Lung (tissue), 12 donors: Measurements from ENCODE around the gene ACTL9. TPM values are rescaled to one million over a fixed set of nuclear protein-coding genes. Genes with fewer than 3 reads are reported as not detected.
"Not testable (repeated sequence)": the region's sequence is repeated elsewhere in the genome, so short reads cannot be mapped to it uniquely, and the experiment has no call there.

ENCODE experiments used
- ATAC-seq: fragments of 200-7000 bp; cut with Tn5 transposase; one replicate; pipeline ENCODE4 v1.9.1; 2020; ENCODE audit warnings: moderate number of reproducible peaks; ENCODE audit not compliant: insufficient read depth, low FRiP score
- DNase-seq, 3 donors: peaks; one replicate each; pipeline ENCODE4 v3.0.0-alpha.2; 2013 to 2017
- H3K27ac ChIP-seq, 2 donors: one replicate each; pipeline ENCODE4 v1.5.1; 2013; ENCODE audit warnings: mild to moderate bottlenecking in 2 of 2, moderate library complexity in 2 of 2, control low read depth in 1 of 2, inconsistent platforms in 1 of 2, low read depth in 1 of 2, low read length in 1 of 2
- H3K27me3 ChIP-seq, 3 donors: one replicate each; pipeline ENCODE4 v1.5.1; 2013; ENCODE audit warnings: low read length in 2 of 3; ENCODE audit not compliant: control insufficient read depth in 3 of 3, insufficient read depth in 3 of 3
- H3K36me3 ChIP-seq, 4 donors: one replicate each; pipeline ENCODE4 v1.5.1; 2013; ENCODE audit warnings: low read length in 4 of 4, mild to moderate bottlenecking in 1 of 4, moderate library complexity in 1 of 4; ENCODE audit not compliant: control insufficient read depth in 4 of 4, insufficient read depth in 4 of 4
- H3K4me1 ChIP-seq, 5 donors: one replicate each; pipeline ENCODE4 v1.5.1; 2013; ENCODE audit warnings: low read length in 5 of 5, mild to moderate bottlenecking in 2 of 5, moderate library complexity in 1 of 5; ENCODE audit not compliant: control insufficient read depth in 5 of 5, insufficient read depth in 5 of 5
- H3K4me3 ChIP-seq: one replicate; pipeline ENCODE4 v1.5.1; 2013; ENCODE audit warnings: mild to moderate bottlenecking, control low read depth, moderate library complexity
- H3K9ac ChIP-seq, 2 donors: one replicate each; pipeline ENCODE4 v1.5.1; 2013; ENCODE audit warnings: low read length in 2 of 2, control low read depth in 1 of 2; ENCODE audit not compliant: insufficient read depth in 1 of 2
- H3K9me3 ChIP-seq, 4 donors: one replicate each; pipeline ENCODE4 v1.5.1; 2013; ENCODE audit warnings: low read length in 3 of 4, mild to moderate bottlenecking in 1 of 4, moderate library complexity in 1 of 4; ENCODE audit not compliant: control insufficient read depth in 4 of 4, insufficient read depth in 3 of 4
- WGBS, 2 donors: extraction: QIAGEN DNeasy Blood & Tissue Kit; methylation state at CpG; one replicate each; pipeline ENCODE4 v1.1.7; 2013; 5-methylcytosine and 5-hydroxymethylcytosine counted together
- polyA plus RNA-seq, 2 donors: library from polyadenylated mRNA; stranded (reverse); fragments of 200-250 nt; gene quantifications; one replicate each; pipeline ENCODE4 v1.2.1, GENCODE V29; 2013
- total RNA-seq, 2 donors: library from RNA; depleted of rRNA in 1 of 2; stranded (reverse); fragments of >200 nt in 1 of 2; gene quantifications; one replicate each; pipeline ENCODE4 v1.2.1, GENCODE V29; 2014 to 2021
- TF ChIP-seq, protein P1 (sequence below): IDR thresholded peaks from 2 replicates; pipeline ENCODE4 v1.5.1; 2012; ENCODE audit warnings: mild to moderate bottlenecking; ENCODE audit errors: control extremely low read depth, extremely low read depth
- donor health status: control.
- donor health status: control.
- donor health status: Bipolar disorder and iron deficiency.
- donor health status: healthy.
- donor health status: DM: yes; HTN: yes; CAD: no.

The ACTL9 gene
- total and polyA plus RNA-seq, 4 donors = not detected

DNA sequence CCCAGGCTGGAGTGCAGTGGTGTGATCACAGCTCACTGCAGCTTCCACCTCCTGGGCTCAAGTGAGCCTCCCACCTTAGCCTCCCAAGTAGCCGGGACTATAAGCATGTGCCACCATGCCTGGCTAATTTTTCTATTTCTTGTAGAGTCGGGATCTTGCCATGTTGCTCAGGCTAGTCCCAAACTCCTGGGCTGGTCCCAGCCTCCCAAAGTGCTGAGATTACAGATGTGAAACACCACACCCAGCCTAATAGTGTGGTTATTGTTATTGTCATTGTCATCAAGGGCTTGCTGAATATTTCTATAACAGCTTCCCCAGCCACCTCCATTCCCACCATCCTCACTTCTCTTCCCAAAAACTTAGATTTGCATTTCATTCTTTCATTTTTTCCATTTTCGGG, 25.7 kb upstream of the ACTL9 start:
- no peaks in the 10 kb centered on the region for H3K36me3 ChIP-seq
- WGBS, 2 donors = 65 to 83% methylated on average over 3 of the region's 3 CpGs
- no peaks in the 10 kb centered on the region for H3K4me1 ChIP-seq
- no peak overlapping the region for H3K4me3 ChIP-seq
- H3K27me3 ChIP-seq = peaks cover 0 to 5% (median 0%) of the 10 kb centered on the region in 3 donors
- ATAC-seq (no peak), DNase-seq (no peak)
- no peak overlapping the region for H3K27ac ChIP-seq
- H3K9ac ChIP-seq = no peak overlapping the region
- peaks cover 0 to 9% (median 2%) of the 10 kb centered on the region in 4 donors for H3K9me3 ChIP-seq
- TF ChIP-seq, protein P1, sequence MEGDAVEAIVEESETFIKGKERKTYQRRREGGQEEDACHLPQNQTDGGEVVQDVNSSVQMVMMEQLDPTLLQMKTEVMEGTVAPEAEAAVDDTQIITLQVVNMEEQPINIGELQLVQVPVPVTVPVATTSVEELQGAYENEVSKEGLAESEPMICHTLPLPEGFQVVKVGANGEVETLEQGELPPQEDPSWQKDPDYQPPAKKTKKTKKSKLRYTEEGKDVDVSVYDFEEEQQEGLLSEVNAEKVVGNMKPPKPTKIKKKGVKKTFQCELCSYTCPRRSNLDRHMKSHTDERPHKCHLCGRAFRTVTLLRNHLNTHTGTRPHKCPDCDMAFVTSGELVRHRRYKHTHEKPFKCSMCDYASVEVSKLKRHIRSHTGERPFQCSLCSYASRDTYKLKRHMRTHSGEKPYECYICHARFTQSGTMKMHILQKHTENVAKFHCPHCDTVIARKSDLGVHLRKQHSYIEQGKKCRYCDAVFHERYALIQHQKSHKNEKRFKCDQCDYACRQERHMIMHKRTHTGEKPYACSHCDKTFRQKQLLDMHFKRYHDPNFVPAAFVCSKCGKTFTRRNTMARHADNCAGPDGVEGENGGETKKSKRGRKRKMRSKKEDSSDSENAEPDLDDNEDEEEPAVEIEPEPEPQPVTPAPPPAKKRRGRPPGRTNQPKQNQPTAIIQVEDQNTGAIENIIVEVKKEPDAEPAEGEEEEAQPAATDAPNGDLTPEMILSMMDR = no peak

DNA sequence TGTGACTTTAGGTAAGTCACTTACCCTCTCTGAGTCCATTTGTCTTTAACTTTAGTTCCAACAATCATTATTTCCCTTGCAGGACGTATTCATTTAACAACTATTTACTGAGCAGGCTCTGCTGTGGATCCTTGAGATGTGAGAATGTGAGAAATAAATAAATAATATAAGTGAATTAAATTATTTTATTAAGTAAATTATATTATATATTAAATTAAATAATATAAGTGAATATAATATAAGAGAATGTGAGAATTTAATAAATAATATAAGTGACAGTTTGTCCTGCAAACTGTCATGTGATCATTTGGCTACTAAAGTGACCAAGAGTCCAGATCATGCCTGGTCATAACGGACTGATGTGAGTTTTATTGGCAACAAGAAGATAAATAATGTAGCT, 23.4 kb upstream of the ACTL9 start:
- 42 to 68% methylated on average over 2 of the region's 2 CpGs for whole genome bisulfite sequencing, 2 donors
- no peak for ATAC-seq
- H3K27me3 ChIP-seq = peaks cover 0 to 5% (median 0%) of the 10 kb centered on the region in 3 donors
- TF ChIP-seq, protein P1 = no peak
- no peaks in the 10 kb centered on the region for H3K36me3 ChIP-seq
- no peak overlapping the region for H3K9ac ChIP-seq
- no peak for DNase-seq
- H3K9me3 ChIP-seq = peaks cover 0 to 9% (median 5%) of the 10 kb centered on the region in 4 donors
- H3K27ac ChIP-seq = no peak overlapping the region
- H3K4me3 ChIP-seq = no peak overlapping the region
- H3K4me1 ChIP-seq = no peaks in the 10 kb centered on the region

DNA sequence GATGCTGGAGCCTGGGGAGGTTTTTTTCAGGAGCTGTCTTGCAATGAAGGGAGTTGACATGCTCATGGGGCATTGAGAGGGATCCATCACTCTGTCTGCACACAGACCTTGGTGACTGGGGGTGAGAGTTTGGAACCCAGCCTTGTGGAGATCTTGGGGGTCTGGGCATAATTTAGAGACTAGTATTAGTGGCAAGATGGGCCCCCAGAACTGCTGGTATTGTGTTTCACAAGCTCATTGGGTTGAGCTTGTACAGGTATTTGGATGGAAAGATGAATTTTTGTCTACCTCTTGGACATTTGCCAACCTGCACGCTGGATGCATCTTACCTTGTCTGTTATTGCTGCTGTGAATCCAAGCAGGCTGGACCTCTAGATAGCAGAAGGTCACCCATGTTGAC, 22.7 kb upstream of the ACTL9 start, which contains the start of gene OR2Z1:
OR2Z1 (plus strand) TSS at position 301 of the 400 bp plus-strand sequence. CDS start 9,395 bp downstream, outside the sequence.
- DNase-seq (no peak), ATAC-seq (no peak)
- TF ChIP-seq, protein P1 = no peak
- WGBS, 2 donors = 61 to 74% methylated on average over 1 of the region's 1 CpG
- Histone ChIP-seq H3K27ac (no peak within 1 kb of the TSS), H3K4me1 (no peaks in the 10 kb centered on the region), H3K27me3 (peaks cover 0 to 5% (median 0%) of the 10 kb centered on the region in 3 donors), H3K9me3 (peaks cover 0 to 9% (median 5%) of the 10 kb centered on the region in 4 donors), H3K4me3 (no peak within 1 kb of the TSS), H3K36me3 (no peaks in the 10 kb centered on the region), H3K9ac (no peak within 1 kb of the TSS)

DNA sequence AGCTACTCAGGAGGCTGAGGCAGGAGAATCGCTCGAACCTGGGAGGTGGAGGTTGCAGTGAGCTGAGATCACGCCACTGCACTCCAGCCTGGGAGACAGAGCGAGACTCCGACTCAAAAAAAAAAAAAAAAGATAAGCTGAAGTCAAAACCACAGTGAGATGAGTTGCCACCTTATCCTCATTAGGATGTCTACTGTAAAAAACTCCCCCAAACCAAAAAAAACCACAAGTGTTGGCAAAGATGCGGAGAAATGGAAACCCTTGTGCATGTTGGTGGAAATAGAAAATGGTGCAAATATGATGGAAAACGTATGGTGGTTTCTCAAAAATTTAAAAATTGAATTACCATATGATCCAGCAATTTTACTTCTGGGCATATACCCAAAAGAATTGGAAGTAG, 11.7 kb upstream of the ACTL9 start:
- not testable (repeated sequence) for H3K4me1 ChIP-seq, H3K36me3 ChIP-seq, H3K9ac ChIP-seq, ATAC-seq, H3K27ac ChIP-seq, H3K27me3 ChIP-seq, DNase-seq, H3K9me3 ChIP-seq, H3K4me3 ChIP-seq
- WGBS, 2 donors = 87 to 95% methylated on average over 6 to 7 of the region's 7 CpGs
